ENCODE results near the gene MET.

- no peak for TF ChIP-seq CTCF (IDR thresholded peaks at IDR 0.05)
- no peak for TF ChIP-seq POLR2A (IDR thresholded peaks at IDR 0.05)
- no peak for TF ChIP-seq EP300 (IDR thresholded peaks at IDR 0.05)
Observed at GRCh38 chr7:116779931-116780330, 107.9 kb downstream of the MET start.
